Activated CD4-positive, alpha-beta T cell treated with anti-CD3 and anti-CD28 coated beads, Interleukin-2, Interleukin-4, amounts not matched to agents 100 ng/mL and 50 ng/mL, durations not matched to agents 16 hours and 8 hours (primary cell): ENCODE measurements around the gene ATP6V0D1.
A peak's percentile ranks its signal among the peaks of the same experiment; 100 is the strongest.

Experiments
- DNase-seq: peaks from one replicate; pipeline ENCODE4 v3.0.0-alpha.2; 2020; ENCODE audit warnings: low spot score

The ATP6V0D1 gene

GRCh38 chr16:67463059-67463458, 17.9 kb downstream of the ATP6V0D1 start:
- DNase-seq = no peak

GRCh38 chr16:67462279-67462655, 18.7 kb downstream of the ATP6V0D1 start:
- no peak for DNase-seq

- DNase-seq = no peak
Observed at GRCh38 chr16:67461600-67462278, 19.2 kb downstream of the ATP6V0D1 start.

- DNase-seq = no peak
Observed at GRCh38 chr16:67460961-67461360, 20.0 kb downstream of the ATP6V0D1 start.

- DNase-seq = no peak
Observed at GRCh38 chr16:67460168-67460567, 20.8 kb downstream of the ATP6V0D1 start.

GRCh38 chr16:67459861-67460150, 21.2 kb downstream of the ATP6V0D1 start:
- no peak for DNase-seq

GRCh38 chr16:67459066-67459860, 21.7 kb downstream of the ATP6V0D1 start:
- no peak for DNase-seq

GRCh38 chr16:67458121-67458641, 22.8 kb downstream of the ATP6V0D1 start:
- DNase-seq = no peak

GRCh38 chr16:67457611-67458010, 23.3 kb downstream of the ATP6V0D1 start:
- no peak for DNase-seq

- DNase-seq = no peak
Observed at GRCh38 chr16:67456391-67457081, 24.4 kb downstream of the ATP6V0D1 start.

GRCh38 chr16:67454852-67455251, 26.1 kb downstream of the ATP6V0D1 start:
- DNase-seq = no peak

- no peak for DNase-seq
Observed at GRCh38 chr16:67454104-67454503, 26.9 kb downstream of the ATP6V0D1 start.

- DNase-seq = no peak
Observed at GRCh38 chr16:67451704-67452435, 29.1 kb downstream of the ATP6V0D1 start.

- DNase-seq = no peak
Observed at GRCh38 chr16:67451061-67451703, 29.8 kb downstream of the ATP6V0D1 start.

GRCh38 chr16:67449739-67450138, 31.2 kb downstream of the ATP6V0D1 start:
- DNase-seq = no peak

GRCh38 chr16:67449336-67449735, 31.6 kb downstream of the ATP6V0D1 start:
- no peak for DNase-seq

- no peak for DNase-seq
Observed at GRCh38 chr16:67448580-67448979, 32.4 kb downstream of the ATP6V0D1 start.

- DNase-seq = peak; percentile 86
Observed at GRCh38 chr16:67447508-67448076, 33.4 kb downstream of the ATP6V0D1 start.

- DNase-seq = no peak
Observed at GRCh38 chr16:67446968-67447507, 33.9 kb downstream of the ATP6V0D1 start.

GRCh38 chr16:67445913-67446907, 34.7 kb downstream of the ATP6V0D1 start:
- no peak for DNase-seq
